Activated T-helper 1 cell treated with Interleukin-2 at 50 U/mL for 16 hours (primary cell): ENCODE results near the gene ABCG4.
A peak's percentile ranks its signal among the peaks of the same experiment; 100 is the strongest.
"Not testable (repeated sequence)": the region's sequence is repeated elsewhere in the genome, so short reads cannot be mapped to it uniquely, and the experiment has no call there.

Experiments used
- DNase-seq: peaks from one replicate; pipeline ENCODE4 v3.0.0-alpha.2; 2020; ENCODE audit warnings: low read depth

The ABCG4 gene

GRCh38 chr11:119149018-119149785 lies at the start of gene ABCG4:
Gene ABCG4, plus strand, starts transcription at chr11:119149052. Its CDS starts 914 bp downstream, at chr11:119149966.
- DNase-seq, result peak; percentile 4

- DNase-seq, result no peak
Observed at GRCh38 chr11:119099711-119100110, 49.1 kb upstream of the ABCG4 start.

GRCh38 chr11:119100246-119100970 lies 48.4 kb upstream of the ABCG4 start:
- DNase-seq, result no peak

GRCh38 chr11:119100994-119101758 lies 47.7 kb upstream of the ABCG4 start:
- no peak for DNase-seq

- DNase-seq, result peak; percentile 71
Observed at GRCh38 chr11:119101759-119102423, 47.0 kb upstream of the ABCG4 start, which contains the start of gene DPAGT1. Gene DPAGT1, minus strand, starts transcription at chr11:119101853. Its CDS starts 198 bp downstream, at chr11:119101655.

- DNase-seq, result not testable (repeated sequence)
Observed at GRCh38 chr11:119103161-119103664, 45.6 kb upstream of the ABCG4 start.

GRCh38 chr11:119103793-119104192 lies 45.1 kb upstream of the ABCG4 start:
- no peak for DNase-seq

GRCh38 chr11:119106564-119107537 lies 42.0 kb upstream of the ABCG4 start, which contains the start of gene C2CD2L:
Gene C2CD2L, plus strand, starts transcription at chr11:119107344. Its CDS starts 398 bp downstream, at chr11:119107742.
- peak; percentile 82 for DNase-seq

- no peak for DNase-seq
Observed at GRCh38 chr11:119107538-119108145, 41.2 kb upstream of the ABCG4 start.

GRCh38 chr11:119108146-119108856 lies 40.6 kb upstream of the ABCG4 start:
- DNase-seq, result no peak

GRCh38 chr11:119108857-119109221 lies 40.0 kb upstream of the ABCG4 start:
- DNase-seq, result no peak

GRCh38 chr11:119109843-119110242 lies 39.0 kb upstream of the ABCG4 start:
- DNase-seq, result no peak

GRCh38 chr11:119110439-119110838 lies 38.4 kb upstream of the ABCG4 start:
- DNase-seq, result no peak

- no peak for DNase-seq
Observed at GRCh38 chr11:119111361-119111925, 37.4 kb upstream of the ABCG4 start.

GRCh38 chr11:119112314-119113020 lies 36.4 kb upstream of the ABCG4 start:
- no peak for DNase-seq

- DNase-seq, result no peak
Observed at GRCh38 chr11:119113716-119114115, 35.1 kb upstream of the ABCG4 start.

- no peak for DNase-seq
Observed at GRCh38 chr11:119114351-119114750, 34.5 kb upstream of the ABCG4 start.

- DNase-seq, result no peak
Observed at GRCh38 chr11:119115484-119116234, 33.2 kb upstream of the ABCG4 start.
